Astrocyte (in vitro differentiated cells and primary cell): ENCODE results near the gene GREB1L.

ENCODE experiments used
- CTCF ChIP-seq: IDR thresholded peaks from 2 replicates; pipeline ENCODE4 v1.5.1; 2011; ENCODE audit warnings: low read depth, mild to moderate bottlenecking, inconsistent platforms, low read length, moderate library complexity; ENCODE audit not compliant: insufficient read depth
- EZH2 ChIP-seq: IDR thresholded peaks from 2 replicates; pipeline ENCODE4 v1.6.1; 2012; ENCODE audit warnings: mild to moderate bottlenecking, low read length, inconsistent platforms; ENCODE audit not compliant: insufficient read depth

DNA sequence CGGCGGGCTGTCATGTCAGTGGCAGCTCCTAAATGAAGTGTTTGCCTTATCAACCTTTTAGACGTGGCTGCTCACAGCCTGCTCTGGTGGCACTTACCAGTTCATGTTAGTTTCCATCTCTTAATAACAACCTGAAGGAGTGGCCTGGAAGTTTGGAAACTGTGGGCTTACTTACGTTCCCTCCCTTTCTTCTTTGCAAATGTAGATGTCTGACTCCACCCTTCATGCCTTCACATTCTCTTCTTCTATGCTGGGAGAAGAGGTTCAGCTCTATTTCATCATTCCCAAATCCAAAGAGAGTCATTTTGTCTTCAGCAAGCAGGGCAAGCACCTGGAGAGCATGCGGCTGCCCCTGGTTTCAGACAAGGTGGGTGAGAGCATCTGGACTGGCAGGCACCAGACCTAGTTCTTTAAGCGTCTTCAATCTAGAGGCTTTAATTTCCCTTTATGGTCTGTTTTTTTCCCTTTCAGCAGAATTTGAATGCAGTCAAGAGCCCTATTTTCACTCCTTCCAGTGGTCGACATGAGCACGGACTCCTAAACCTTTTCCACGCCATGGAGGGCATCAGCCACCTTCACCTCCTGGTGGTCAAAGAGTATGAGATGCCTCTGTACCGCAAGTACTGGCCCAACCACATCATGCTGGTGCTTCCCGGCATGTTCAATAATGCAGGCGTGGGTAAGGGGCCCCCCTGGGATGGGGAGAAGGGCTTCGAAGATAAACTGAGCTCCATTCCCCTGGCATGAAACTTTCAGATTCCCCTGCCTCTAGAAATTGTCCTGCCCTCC, 266.1 kb downstream of the GREB1L start:
- TF ChIP-seq CTCF (no peak), EZH2 (no peak)
